HPDE6-E6E7 (cell line): ENCODE measurements around the gene PLAGL1.

Experiments
- DNase-seq: peaks from one replicate; pipeline ENCODE4 v3.0.0; 2011; ENCODE audit warnings: missing footprints; ENCODE audit errors: extremely low spot score

The PLAGL1 gene

GRCh38 chr6:144008846-144009245, 787 bp upstream of the PLAGL1 start:
- no peak for DNase-seq

- DNase-seq = no peak
Observed at GRCh38 chr6:144007478-144008119, 460 bp downstream of the PLAGL1 start.

GRCh38 chr6:144006736-144007477, 1.2 kb downstream of the PLAGL1 start:
- no peak for DNase-seq

DNA sequence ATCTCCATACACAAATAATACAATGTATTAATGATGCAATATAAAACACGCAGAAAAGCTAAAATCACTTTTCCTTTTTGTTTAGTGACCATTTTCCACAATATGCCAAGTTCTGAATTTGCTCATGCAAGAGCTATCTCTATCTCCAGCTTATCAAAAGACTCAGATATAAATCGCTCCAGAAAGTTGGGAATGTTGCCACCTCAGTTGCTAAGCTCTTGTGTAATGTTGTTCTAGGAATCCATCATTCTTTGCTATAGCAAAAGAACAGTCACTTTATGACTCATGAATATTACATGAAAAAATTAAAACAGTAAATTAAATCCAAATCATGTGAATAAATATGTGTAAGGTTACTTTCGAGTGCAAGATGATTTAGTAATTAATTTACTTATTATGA, 8.7 kb downstream of the PLAGL1 start:
- no peak for DNase-seq

- DNase-seq = no peak
Observed at GRCh38 chr6:143998686-143999085, 9.4 kb downstream of the PLAGL1 start.

GRCh38 chr6:143993965-143994646, 14.0 kb downstream of the PLAGL1 start:
- DNase-seq = no peak

- no peak for DNase-seq
Observed at GRCh38 chr6:143992285-143992684, 15.8 kb downstream of the PLAGL1 start.

- DNase-seq = no peak
Observed at GRCh38 chr6:143986463-143987065, 21.5 kb downstream of the PLAGL1 start.

- no peak for DNase-seq
Observed at GRCh38 chr6:143984666-143985065, 23.4 kb downstream of the PLAGL1 start.

DNA sequence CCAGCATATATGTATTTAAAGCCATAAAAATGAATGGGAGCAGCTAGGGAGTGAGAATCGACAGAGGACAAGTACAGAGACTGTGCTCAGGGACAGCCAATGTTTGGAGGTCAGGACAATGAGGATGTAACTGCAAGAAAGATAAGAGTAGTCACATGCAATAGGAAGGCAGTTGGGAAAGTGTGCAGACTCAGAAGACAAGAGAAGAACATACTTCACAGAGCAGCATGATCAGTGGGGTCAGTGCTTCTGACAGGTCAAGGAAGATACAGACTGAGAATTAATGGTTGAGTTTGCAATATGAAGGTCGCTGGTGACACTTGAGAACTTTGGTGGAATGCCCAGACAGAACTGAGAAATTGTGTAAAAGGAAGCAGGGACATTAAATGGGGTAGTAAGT, 25.1 kb downstream of the PLAGL1 start:
- DNase-seq = no peak

- DNase-seq = no peak
Observed at GRCh38 chr6:143980921-143981320, 27.1 kb downstream of the PLAGL1 start.

GRCh38 chr6:143976806-143977349, 31.2 kb downstream of the PLAGL1 start:
- no peak for DNase-seq

DNA sequence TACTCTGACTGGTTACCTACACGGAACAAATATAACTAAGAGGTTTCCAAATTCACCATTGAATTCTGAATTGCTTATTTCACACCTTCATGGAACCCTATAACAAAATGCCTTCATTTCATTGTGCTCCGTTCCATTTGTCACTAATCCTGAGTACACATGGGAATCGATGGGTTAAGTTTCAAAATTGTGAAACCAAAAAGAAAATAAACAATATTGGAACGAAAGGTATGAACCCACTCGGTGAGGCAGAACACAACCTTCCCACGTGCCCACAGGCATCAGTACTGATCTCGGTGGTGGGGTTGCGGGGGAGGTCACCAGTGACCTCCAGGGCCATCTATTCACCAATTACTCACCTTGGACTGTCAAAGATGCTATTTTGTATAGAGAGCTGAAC, 34.0 kb downstream of the PLAGL1 start:
- no peak for DNase-seq

- DNase-seq = no peak
Observed at GRCh38 chr6:143973097-143973966, 34.7 kb downstream of the PLAGL1 start.

DNA sequence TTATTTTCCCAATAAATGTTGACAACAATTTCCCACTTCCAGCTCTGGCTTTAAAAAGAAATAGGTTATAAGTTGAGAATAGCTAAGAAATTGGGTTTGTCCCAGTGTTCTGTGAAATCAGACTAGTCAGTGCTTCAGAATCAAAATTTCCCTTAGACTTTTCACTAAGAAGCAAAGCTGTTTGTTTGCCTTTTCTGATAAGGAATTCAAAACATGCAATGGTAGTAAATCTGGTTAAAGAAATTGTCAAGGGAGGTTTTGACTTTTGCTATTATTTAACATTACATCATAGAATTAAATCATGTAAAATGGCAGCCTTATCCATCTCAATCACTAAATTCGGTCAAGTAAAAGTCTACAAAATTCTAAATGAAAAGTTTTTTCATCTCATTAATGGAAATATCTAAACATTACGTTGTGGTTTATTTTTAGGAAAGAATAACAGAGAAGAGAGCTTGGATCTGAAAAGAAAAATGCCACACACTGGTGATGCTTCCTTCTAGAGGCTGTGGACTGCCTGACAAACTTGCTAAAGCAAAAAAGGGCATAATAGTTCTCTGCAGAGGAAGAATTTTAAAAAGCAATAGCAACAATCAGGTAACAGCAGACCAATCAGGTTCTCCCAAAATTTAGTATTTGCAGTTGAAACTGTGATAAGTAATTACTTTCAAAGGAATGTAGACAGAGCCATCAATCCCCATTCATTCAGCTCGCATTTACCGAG, 36.4 kb downstream of the PLAGL1 start:
- DNase-seq = no peak

GRCh38 chr6:143970456-143971218, 37.4 kb downstream of the PLAGL1 start:
- DNase-seq = no peak

DNA sequence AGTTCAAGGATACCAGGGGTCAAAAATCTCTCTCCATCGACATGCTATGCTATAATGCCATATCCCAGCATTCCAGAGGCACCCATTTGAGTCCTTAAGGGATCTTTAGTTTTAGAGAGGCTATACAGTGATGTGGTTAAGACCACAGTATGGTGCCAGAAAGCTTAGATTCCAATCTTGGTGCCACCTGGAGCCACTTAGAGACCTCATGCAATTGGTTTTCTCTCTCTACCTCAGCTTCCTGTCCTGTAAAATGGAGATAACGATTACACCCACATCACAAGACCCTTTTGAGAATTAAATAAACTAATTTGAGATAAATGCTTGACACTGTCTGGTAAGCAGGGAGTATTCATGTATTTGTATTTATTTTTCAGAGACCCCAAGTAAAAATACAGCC, 39.0 kb downstream of the PLAGL1 start:
- no peak for DNase-seq

DNA sequence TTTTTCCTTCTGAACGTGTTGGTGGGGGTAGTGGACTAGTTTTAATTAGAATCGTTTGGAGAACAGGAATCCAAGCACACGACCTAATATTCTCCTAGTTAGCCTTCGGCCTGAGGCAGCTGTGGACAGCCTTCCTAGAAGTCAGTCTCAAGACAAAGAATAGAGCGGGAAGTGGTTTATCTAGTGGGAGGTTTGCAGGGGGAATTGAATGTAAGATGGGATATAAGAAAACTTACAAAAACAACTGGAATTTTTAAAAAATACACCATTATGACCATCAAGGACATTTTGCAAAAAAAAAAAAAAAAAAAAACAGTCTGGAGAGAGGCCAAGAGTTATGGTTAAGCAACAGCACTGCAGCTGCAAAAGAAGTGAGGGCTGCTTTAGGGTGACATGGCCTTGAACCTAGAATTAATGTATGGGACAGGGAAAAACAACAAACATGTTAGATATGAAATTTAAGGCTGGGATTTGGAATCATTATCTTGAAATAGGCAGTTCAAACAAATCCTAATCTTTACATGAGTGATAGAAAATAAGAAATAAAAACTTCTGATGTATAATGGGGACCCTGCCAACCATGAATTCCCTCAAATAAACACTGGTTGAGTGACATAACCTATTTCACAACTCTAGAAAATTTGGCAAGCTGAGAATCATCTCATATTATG, 40.2 kb downstream of the PLAGL1 start:
- DNase-seq = no peak

- no peak for DNase-seq
Observed at GRCh38 chr6:143966312-143966711, 41.7 kb downstream of the PLAGL1 start.
